Endometrium (tissue), 2 donors: ENCODE results near the gene C4orf50.

Experiments
- FAIRE-seq: peaks from 2 replicates; lab custom pipeline; 2012; peaks lifted over from hg19 to GRCh38; lab: Jason Lieb, UNC
- donor health status: control.
- donor health status: control.

Gene C4orf50

DNA sequence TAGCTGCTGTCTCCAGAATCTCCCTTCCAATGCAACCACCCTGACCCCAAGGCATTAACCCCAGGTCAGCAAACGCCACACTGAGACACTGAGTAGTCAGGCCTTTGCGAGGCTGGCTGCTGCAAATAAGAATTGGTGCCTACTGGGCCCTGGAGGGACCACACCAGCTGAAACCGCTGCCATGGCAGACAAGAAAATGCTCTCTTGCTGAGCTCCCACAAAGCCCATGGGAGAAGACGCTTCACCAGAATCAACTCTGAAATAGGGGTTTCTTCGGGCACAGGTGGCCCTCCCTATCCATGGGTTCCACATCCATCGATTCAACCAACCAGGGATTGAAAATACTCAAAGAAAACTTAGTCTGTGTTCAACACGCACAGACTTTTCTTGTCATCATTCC lies 98.7 kb downstream of the C4orf50 start:
- no peak for FAIRE-seq

DNA sequence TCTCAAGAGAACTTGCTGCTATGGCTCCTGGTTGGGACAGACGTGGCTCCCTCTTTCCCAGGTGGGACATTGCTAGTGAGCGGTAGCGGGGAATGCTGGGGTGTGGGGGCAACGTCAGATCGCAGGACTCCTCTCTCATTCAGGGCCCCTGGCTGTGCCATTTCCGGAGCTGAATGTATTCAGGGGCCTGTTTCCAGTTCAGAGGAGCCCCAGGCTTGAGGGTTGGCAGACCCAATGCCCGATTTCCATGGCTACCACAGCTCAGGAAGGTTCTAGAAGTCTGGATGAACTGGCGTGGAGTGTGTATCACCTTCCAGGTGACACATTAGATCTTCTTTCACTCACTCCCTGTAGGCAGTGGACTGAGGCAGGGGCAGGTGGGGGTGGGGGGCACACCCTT lies 99.2 kb downstream of the C4orf50 start:
- FAIRE-seq = no peak

DNA sequence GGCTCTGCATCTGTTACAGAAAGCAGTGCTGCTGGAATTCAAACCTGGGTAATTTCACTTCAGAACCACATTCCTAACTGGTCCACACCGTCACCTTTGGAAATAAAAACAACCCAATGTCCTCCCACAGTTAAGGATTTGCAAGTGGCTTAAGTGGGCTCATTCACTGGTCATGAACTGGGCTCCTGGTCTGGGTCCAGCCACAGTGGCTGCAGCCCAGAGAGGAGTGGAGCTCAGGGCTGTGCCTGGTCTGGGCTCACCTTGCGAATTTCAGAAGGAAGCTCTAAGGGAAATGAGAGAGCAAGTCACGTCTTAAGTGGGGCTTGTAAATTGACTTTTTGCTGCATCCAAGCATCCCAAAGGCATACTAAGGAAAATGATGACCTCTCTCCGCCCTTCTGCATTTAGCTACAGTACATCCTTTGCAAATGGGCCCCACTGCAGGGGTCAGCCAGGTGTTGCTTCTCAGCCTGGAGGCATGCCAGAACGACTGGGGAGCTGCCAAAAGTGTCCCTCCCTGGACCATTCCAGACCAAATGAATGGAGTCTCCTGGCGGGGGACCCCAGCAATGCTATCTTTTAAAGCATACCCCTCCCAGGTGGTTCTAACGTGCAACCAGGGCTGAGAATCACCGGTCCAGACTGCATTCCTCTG lies 99.8 kb downstream of the C4orf50 start:
- no peak for FAIRE-seq

DNA sequence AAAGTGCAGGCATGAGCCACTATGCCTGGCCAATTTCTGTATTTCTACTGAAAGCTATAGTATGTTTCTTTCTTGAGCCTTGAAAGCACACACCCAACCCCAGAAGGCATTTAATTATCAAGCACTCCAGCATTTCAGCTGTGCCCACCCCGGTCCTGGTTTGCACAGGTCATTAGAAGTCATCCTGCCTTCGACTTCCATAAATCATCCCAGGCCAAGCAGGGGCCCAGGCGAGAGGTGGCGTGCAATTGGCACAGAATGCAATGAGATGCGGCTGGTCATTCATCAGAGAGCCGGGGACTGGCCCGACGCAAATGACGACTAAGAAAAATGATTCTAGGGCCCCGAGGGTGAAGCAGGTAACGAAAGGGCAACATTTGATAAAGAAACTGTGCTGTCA lies 100.6 kb downstream of the C4orf50 start:
- FAIRE-seq = no peak

- no peak for FAIRE-seq
Measured at GRCh38 chr4:5916229-5916628, 102.0 kb downstream of the C4orf50 start.

- FAIRE-seq = no peak
Measured at GRCh38 chr4:5913454-5913853, 104.8 kb downstream of the C4orf50 start.

DNA sequence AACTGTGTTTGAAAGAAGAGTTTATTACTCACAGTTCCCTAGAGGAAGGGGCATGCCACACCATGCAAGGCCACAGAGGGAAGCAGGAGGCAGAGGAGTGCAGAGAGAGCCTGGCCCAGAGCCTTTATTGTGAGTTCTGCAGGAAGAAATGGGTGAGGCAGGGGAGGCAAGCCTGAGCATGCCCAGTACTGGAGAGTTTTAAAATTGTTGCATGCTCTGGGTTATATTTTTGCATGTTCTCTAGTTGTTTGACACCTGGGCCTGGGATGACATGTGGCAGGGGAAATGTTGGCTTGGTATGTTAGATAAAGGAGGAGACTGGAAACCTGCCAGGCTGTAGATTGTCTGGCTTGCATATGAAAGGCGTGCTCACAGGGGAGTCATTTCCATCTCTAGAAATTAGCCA lies 105.6 kb downstream of the C4orf50 start:
- no peak for FAIRE-seq

- no peak for FAIRE-seq
Measured at GRCh38 chr4:5908876-5909427, 109.3 kb downstream of the C4orf50 start.

DNA sequence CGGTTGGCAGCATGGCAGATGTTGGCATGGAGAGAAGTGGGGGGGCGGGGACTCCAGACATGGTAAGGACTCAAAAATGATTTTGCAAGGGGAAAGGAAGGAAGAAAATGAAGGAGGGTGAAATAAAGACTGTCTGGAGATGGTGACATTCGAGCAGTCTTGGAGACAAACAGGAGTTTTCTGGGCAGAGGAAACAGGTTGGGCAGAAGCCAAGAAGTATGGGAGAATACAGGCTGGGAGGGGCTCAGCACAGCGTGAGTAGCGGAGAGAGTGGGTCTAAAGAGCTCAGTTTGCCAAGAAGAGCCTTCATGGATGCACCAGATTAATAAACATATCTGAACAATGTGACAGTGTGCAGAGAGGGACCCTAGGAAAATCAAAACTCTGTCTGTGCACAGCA lies 112.0 kb downstream of the C4orf50 start:
- no peak for FAIRE-seq

GRCh38 chr4:5905714-5906113 lies 112.5 kb downstream of the C4orf50 start:
- no peak for FAIRE-seq

GRCh38 chr4:5900844-5901243 lies 117.4 kb downstream of the C4orf50 start:
- FAIRE-seq = no peak

- FAIRE-seq = no peak
Measured at GRCh38 chr4:5899881-5900280, 118.3 kb downstream of the C4orf50 start.

- FAIRE-seq = no peak
Measured at GRCh38 chr4:5899396-5899795, 118.8 kb downstream of the C4orf50 start.

GRCh38 chr4:5897674-5898073 lies 120.6 kb downstream of the C4orf50 start:
- FAIRE-seq = no peak

DNA sequence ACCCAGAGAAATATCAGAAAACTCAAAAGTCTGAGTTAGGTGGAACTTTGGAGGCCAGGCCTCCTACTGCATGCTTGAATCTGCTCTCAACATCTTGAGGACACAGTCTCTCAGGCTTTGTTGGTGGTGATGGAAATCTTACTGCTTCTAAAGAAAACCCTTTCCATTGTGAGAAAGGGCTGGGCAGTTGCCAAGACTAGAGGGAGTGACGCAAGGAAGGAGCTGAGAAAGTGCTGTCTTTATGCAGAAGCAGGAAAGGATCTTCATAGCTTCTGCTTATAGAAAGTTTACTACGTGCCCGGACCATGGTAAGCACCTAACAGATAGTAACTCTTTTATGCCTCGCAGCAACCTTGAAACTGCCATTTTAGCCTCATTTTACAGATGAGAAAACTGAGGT lies 122.9 kb downstream of the C4orf50 start:
- no peak for FAIRE-seq

- FAIRE-seq = no peak
Measured at GRCh38 chr4:5894266-5894665, 124.0 kb downstream of the C4orf50 start.

DNA sequence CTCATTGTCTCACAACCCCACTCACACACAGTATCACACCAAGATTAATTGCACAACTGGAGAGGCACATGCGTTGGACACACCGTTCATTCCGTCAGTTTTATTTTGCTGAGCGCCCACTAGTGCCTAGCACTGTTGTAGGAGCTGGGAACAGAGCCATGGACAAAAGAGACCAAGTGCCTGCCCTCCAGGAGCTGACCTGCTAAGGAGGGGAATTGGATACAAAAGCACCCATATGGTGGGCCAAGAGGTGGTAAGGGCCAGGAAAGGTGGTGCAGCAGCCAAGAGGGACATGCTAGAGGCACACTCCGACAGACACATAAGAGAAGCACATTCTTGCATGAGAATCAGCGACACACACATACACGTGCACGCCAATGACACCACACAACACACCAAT lies 124.6 kb downstream of the C4orf50 start:
- no peak for FAIRE-seq

- no peak for FAIRE-seq
Measured at GRCh38 chr4:5893004-5893580, 125.1 kb downstream of the C4orf50 start, which contains the start of gene CRMP1. CRMP1 (minus strand) TSS chr4:5893086; CDS start chr4:5892969, 117 bp downstream.

- no peak for FAIRE-seq
Measured at GRCh38 chr4:5892323-5893003, 125.8 kb downstream of the C4orf50 start.

DNA sequence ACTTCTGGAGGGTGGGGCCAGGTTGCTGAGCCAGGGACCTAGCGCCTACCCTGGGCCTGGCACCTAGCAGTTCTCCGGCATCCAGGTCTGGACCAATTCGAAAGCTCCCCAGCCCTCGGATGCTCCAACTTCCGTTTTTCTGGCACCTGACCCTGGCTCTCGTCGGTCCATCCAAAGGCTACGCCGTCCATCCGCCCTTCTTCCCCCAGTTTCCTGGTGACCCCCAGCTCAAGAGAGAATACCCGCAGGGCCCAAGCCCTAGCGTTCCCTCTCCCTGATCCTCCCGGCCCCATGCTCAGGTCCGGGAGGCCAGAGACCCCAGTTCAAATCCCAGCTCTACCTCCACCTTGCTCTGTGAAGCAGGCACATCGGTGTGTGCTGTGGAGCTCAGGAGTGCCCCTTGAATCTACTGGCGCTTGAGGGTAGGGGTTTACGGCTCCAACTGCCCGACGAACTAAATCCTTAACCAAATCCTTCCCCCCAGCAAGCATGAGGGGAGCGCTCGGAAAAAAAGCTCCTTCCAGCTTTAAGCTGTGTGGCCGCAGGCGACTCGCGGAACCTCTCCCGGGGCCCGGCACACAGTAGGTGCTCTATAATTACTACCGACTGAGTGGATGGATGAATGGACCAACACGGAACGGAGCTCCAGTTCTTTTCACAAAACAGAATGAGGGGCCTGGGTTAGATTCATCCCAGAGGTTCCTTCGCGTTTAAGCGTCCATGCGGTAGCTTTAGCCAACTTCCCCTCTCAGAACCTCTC lies 126.5 kb downstream of the C4orf50 start:
- no peak for FAIRE-seq

DNA sequence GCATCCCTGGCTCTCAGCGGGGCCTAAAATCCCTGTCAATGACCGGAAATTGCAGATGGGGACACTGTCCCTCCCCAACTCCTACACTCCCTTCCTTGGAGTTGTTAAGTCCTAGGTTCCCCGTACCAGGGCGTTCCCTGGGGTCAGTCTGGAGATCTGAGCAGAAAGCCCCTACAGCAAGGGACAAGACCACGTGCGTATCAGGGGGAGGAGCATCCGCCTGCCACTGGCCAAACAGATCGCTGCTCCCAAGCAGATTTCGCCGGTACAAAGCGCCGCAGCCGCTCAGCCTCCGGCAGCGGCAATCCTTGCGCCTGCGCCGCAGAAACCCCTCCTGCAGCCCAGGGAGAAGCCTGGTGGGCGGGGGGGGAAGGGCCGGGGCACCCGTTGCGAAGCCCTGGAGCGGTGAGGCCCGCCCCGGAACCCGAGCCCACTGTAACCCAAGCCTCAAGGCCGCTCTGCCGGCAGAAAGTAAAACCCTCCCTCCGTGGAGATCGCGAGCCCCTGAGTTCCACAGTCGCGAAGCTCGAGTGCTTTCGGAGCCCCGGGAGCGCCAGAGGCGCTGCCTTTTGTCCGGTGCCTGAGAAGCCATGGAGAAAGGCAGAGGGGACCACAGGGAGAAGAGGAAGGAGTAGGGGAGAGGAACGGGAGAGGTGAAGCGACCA lies 128.0 kb downstream of the C4orf50 start:
- no peak for FAIRE-seq
